Measurements from ENCODE around the gene NRAS. TPM values are rescaled to one million over a fixed set of nuclear protein-coding genes. Genes with fewer than 3 reads are reported as not detected.

Gene NRAS
- total RNA-seq, 2 experiments from 2014 or later, result 53.4 to 54.1 TPM

- peaks cover 76% of the 10 kb centered on the region for H3K36me3 Mint-ChIP-seq (ENCODE audit: low read depth)
- ChIA-PET POLR2A (interaction anchor here (0.6 to 2.0 kb wide), 6 partner anchors 25 to 374 kb away, joined by 3 to 8 read pairs (median 4); partner anchors contain the start of genes CSDE1 and TRIM33), CTCF (interaction anchor here (0.9 kb wide), 1 partner anchor 374 kb away, joined by 3 read pairs; no protein-coding TSS in a partner anchor)
- H3K4me3 Mint-ChIP-seq, result no peak overlapping the region
- H3K9me3 Mint-ChIP-seq, result no peaks in the 10 kb centered on the region
- no peaks in the 10 kb centered on the region for H3K27me3 Mint-ChIP-seq
- H3K27ac Mint-ChIP-seq, result peak overlapping the region; percentile 2
- peaks cover 24% of the 10 kb centered on the region for H3K4me1 Mint-ChIP-seq
- no peak for DNase-seq
Measured at GRCh38 chr1:114719424-114719787, 2.8 kb upstream of the NRAS start.

DNA sequence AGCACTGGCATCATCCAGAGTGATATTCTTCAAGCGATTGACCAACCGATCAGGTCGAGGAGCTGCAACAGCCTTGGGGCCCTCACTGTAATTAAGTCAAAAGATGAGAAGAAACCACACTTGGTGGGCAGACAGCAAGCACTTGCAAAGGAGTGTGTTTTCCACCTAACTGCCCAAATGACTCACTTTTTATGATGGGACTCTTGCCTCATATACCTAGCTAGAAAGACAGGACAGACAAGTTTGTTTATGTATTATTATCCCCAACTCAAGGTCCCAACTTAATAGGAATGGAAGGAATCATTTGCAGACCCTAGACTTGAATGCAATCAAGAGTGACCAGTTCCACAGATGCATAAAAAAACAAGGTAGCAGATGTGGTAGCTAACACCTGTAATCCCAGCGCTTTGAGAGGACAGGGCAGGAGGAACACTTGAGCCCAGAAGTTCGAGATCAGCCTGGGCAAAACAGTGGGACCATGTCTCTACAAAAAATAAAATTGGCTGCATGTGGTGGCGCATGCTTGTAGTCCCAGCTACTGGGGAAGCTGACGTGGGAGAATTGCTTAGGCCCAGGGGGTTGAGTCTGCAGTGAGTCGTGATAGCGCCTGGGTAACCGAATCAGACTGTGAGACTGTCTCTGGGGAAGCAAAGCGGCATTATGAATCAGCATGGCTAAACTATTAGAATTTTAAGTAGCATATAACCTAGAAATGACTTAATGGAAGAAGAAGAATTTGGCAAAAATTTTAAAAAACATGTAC lies 2.3 kb upstream of the NRAS start:
- POLR2A ChIA-PET, result interaction anchor here (1.2 to 1.5 kb wide), 3 partner anchors 37 to 208 kb away, joined by 3 to 6 read pairs (median 4); partner anchors contain the start of genes CSDE1 and TRIM33
- H3K27ac Mint-ChIP-seq, result peak overlapping the region; percentile 2

GRCh38 chr1:114715952-114716303 lies 643 bp downstream of the NRAS start:
- H3K27me3 Mint-ChIP-seq, result no peaks in the 10 kb centered on the region
- DNase-seq, result no peak

More for the DNA sequence above, 2.3 kb upstream of the NRAS start:
- no peaks in the 10 kb centered on the region for H3K9me3 Mint-ChIP-seq
- CTCF ChIA-PET, result interaction anchor here (0.9 kb wide), 1 partner anchor 373 kb away, joined by 3 read pairs; no protein-coding TSS in a partner anchor
- H3K4me3 Mint-ChIP-seq, result no peak overlapping the region
- H3K27me3 Mint-ChIP-seq, result no peaks in the 10 kb centered on the region
- peaks cover 77% of the 10 kb centered on the region for H3K36me3 Mint-ChIP-seq (ENCODE audit: low read depth)
- DNase-seq, result no peak
- H3K4me1 Mint-ChIP-seq, result peaks cover 26% of the 10 kb centered on the region

GRCh38 chr1:114712977-114713376 lies 3.6 kb downstream of the NRAS start:
- peaks cover 57% of the 10 kb centered on the region for H3K36me3 Mint-ChIP-seq (ENCODE audit: low read depth)
- CTCF ChIA-PET, result no interaction called here
- POLR2A ChIA-PET, result interaction anchor here (0.9 kb wide), 1 partner anchor 42 kb away, joined by 3 read pairs; no protein-coding TSS in a partner anchor
- H3K9me3 Mint-ChIP-seq, result no peaks in the 10 kb centered on the region
- H3K4me3 Mint-ChIP-seq, result no peak overlapping the region
- DNase-seq, result no peak
- H3K4me1 Mint-ChIP-seq, result peaks cover 28% of the 10 kb centered on the region
- H3K27ac Mint-ChIP-seq, result no peak overlapping the region
- no peaks in the 10 kb centered on the region for H3K27me3 Mint-ChIP-seq

More at GRCh38 chr1:114715952-114716303, 643 bp downstream of the NRAS start:
- peaks cover 68% of the 10 kb centered on the region for H3K36me3 Mint-ChIP-seq (ENCODE audit: low read depth)
- H3K4me3 Mint-ChIP-seq, result peak overlapping the region; percentile 97
- no peaks in the 10 kb centered on the region for H3K9me3 Mint-ChIP-seq
- H3K27ac Mint-ChIP-seq, result peak overlapping the region; percentile 98
- ChIA-PET CTCF (interaction anchor here (0.5 to 2.4 kb wide), 9 partner anchors 15 to 737 kb away, joined by 3 to 7 read pairs (median 4); partner anchors contain the start of genes CSDE1, DENND2C, OLFML3 and SIKE1), POLR2A (interaction anchor here (0.6 to 3.1 kb wide), 17 partner anchors 10 to 786 kb away, joined by 3 to 40 read pairs (median 5); partner anchors contain the start of genes CSDE1, DENND2C, HIPK1 and SIKE1)
- peaks cover 26% of the 10 kb centered on the region for H3K4me1 Mint-ChIP-seq

DNA sequence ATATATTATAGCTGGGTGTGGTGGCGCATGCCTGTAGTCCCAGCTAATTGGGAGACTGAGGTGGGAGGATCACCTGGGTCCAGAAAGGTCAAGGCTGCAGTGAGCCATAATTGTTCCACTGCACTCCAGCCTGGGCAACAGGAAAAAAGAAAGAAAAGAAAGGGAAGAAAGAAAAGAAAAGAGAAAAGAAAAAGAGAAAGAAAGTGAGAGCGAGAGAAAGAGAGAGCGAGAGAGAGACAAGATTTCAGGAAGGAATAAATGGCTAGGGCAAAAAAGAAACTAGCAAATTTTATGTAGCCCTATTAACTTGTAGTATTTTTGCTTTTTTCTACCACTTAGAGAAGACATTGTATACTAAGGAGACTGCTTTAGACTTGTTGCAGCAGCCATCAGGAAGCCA lies 6.2 kb downstream of the NRAS start:
- Mint-ChIP-seq H3K27me3 (no peaks in the 10 kb centered on the region), H3K4me3 (no peak overlapping the region), H3K36me3 (ENCODE audit: low read depth) (peaks cover 58% of the 10 kb centered on the region), H3K9me3 (no peaks in the 10 kb centered on the region), H3K27ac (no peak overlapping the region), H3K4me1 (peaks cover 14% of the 10 kb centered on the region)
- CTCF ChIA-PET, result no interaction called here
- POLR2A ChIA-PET, result no interaction called here
- no peak for DNase-seq

GRCh38 chr1:114707604-114708003 lies 9.0 kb downstream of the NRAS start:
- H3K9me3 Mint-ChIP-seq, result no peaks in the 10 kb centered on the region
- H3K27ac Mint-ChIP-seq, result no peak overlapping the region
- no peaks in the 10 kb centered on the region for H3K27me3 Mint-ChIP-seq
- DNase-seq, result no peak
- POLR2A ChIA-PET, result interaction anchor here (2.8 kb wide), 1 partner anchor 8 kb away, joined by 8 read pairs; no protein-coding TSS in a partner anchor
- peaks cover 2% of the 10 kb centered on the region for H3K4me1 Mint-ChIP-seq
- H3K36me3 Mint-ChIP-seq (ENCODE audit: low read depth), result peaks cover 44% of the 10 kb centered on the region
- CTCF ChIA-PET, result no interaction called here
- H3K4me3 Mint-ChIP-seq, result no peak overlapping the region

DNA sequence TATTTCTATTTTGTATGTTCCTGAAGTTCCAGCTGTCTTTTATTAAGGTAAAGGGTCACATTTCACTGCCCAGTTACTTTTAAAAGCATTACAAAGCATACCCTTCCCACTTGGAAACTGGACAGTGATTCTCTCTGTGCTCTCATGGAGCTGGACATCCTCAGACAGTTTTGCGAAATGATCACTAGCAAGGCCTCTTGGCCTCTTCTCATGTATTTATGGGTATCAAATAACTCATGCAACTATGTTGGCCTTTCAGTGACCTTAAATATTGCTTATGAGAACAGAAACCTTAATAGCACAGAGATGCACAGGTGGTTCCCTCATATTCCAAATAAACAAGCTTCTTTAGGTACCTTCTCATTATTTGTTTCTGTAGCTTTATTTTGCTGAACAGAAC lies 13.3 kb downstream of the NRAS start:
- DNase-seq, result no peak
- POLR2A ChIA-PET, result interaction anchor here (0.6 kb wide), 1 partner anchor 751 kb away, joined by 3 read pairs; no protein-coding TSS in a partner anchor
- Mint-ChIP-seq H3K27ac (no peak overlapping the region), H3K4me3 (no peak overlapping the region), H3K36me3 (ENCODE audit: low read depth) (peaks cover 22% of the 10 kb centered on the region), H3K9me3 (no peaks in the 10 kb centered on the region), H3K27me3 (peaks cover under 1% of the 10 kb centered on the region), H3K4me1 (peaks cover 4% of the 10 kb centered on the region)
- CTCF ChIA-PET, result interaction anchor here (1.4 kb wide), 1 partner anchor 356 kb away, joined by 3 read pairs; no protein-coding TSS in a partner anchor

DNA sequence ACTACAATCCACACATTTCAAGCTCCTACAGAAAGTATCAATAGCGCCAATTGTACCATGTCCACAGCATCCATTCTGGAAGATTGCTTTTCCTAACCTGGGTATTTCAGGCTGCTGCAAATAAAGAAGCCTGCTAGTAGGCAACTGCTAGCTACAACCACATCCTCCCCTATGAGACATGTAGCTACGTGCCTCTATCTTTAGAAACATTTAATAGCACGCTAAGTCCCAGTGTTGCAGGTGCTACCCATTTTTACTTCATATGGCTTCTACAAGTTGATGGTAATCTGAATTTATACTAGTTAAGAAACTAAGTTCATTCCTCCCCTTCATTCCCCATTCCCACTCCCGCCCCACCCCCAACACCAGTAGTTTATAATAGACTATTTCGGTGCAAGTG lies 13.8 kb downstream of the NRAS start:
- CTCF ChIA-PET, result interaction anchor here (1.4 kb wide), 1 partner anchor 356 kb away, joined by 3 read pairs; no protein-coding TSS in a partner anchor
- DNase-seq, result no peak
- Mint-ChIP-seq H3K4me3 (no peak overlapping the region), H3K4me1 (peaks cover 4% of the 10 kb centered on the region), H3K27me3 (peaks cover 2% of the 10 kb centered on the region), H3K27ac (no peak overlapping the region), H3K36me3 (ENCODE audit: low read depth) (peaks cover 18% of the 10 kb centered on the region), H3K9me3 (no peaks in the 10 kb centered on the region)
- POLR2A ChIA-PET, result no interaction called here

DNA sequence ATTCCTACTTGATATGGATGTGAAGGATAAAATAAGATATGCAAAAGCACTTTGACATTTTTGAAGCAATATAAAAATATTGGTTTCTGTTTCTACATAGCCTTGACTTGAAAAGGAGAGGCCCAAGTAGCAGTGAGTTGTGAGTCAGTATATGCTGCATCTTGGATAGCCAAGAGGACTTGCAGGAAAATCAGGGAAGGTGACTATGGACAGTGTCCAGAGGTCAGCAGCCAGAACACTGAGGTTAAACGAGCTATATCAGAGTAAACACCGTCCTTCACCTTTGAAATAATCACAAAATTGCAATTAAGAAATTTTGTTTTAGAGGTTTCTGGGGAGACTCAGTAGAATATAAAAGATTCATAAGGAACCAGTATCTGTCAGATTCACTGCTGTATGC lies 14.6 kb downstream of the NRAS start:
- H3K9me3 Mint-ChIP-seq, result no peaks in the 10 kb centered on the region
- H3K4me3 Mint-ChIP-seq, result no peak overlapping the region
- DNase-seq, result no peak
- peaks cover 4% of the 10 kb centered on the region for H3K4me1 Mint-ChIP-seq
- peaks cover 5% of the 10 kb centered on the region for H3K27me3 Mint-ChIP-seq
- no peak overlapping the region for H3K27ac Mint-ChIP-seq
- ChIA-PET POLR2A (no interaction called here), CTCF (interaction anchor here (1.4 kb wide), 1 partner anchor 355 kb away, joined by 3 read pairs; no protein-coding TSS in a partner anchor)
- peaks cover 10% of the 10 kb centered on the region for H3K36me3 Mint-ChIP-seq (ENCODE audit: low read depth)

GRCh38 chr1:114700036-114700600 lies 16.5 kb downstream of the NRAS start:
- Mint-ChIP-seq H3K27ac (no peak overlapping the region), H3K27me3 (peaks cover 14% of the 10 kb centered on the region), H3K4me1 (peaks cover 4% of the 10 kb centered on the region), H3K36me3 (ENCODE audit: low read depth) (no peaks in the 10 kb centered on the region), H3K9me3 (no peaks in the 10 kb centered on the region), H3K4me3 (no peak overlapping the region)
- DNase-seq, result no peak
- ChIA-PET CTCF (interaction anchor here (1.2 kb wide), 1 partner anchor 16 kb away, joined by 4 read pairs; no protein-coding TSS in a partner anchor), POLR2A (no interaction called here)

DNA sequence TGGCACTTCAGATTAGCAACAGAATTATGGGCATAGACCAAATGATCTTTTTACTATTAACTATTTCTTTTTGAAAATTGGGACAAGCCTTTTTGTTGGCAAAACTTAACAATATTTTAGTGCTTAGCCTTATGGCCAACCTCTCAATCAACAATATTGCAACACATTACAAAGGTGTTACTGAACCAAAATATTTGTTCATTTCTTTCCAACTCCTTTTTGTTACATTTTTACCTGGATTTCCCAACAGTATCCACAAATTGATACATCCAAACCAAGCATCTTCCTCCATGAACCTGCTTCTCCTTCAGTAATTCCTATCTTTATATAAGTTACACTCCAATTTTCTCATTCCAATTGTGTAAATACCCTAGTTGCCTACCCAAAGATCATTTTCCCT lies 19.8 kb downstream of the NRAS start:
- Mint-ChIP-seq H3K36me3 (ENCODE audit: low read depth) (no peaks in the 10 kb centered on the region), H3K27ac (no peak overlapping the region), H3K4me3 (no peak overlapping the region), H3K4me1 (peaks cover 4% of the 10 kb centered on the region), H3K9me3 (no peaks in the 10 kb centered on the region), H3K27me3 (peaks cover 14% of the 10 kb centered on the region)
- no peak for DNase-seq
- ChIA-PET CTCF (no interaction called here), POLR2A (no interaction called here)

GRCh38 chr1:114695430-114696058 lies 21.0 kb downstream of the NRAS start, which contains the start of gene AMPD1:
Gene AMPD1, minus strand, starts transcription at chr1:114695546. Its CDS starts 75 bp downstream, at chr1:114695471.
- ChIA-PET POLR2A (no interaction called here), CTCF (no interaction called here)
- no peak within 1 kb of the TSS for H3K27ac Mint-ChIP-seq
- no peak for DNase-seq
- no peak within 1 kb of the TSS for H3K4me3 Mint-ChIP-seq
- H3K27me3 Mint-ChIP-seq, result peaks cover 14% of the 10 kb centered on the region
- H3K36me3 Mint-ChIP-seq (ENCODE audit: low read depth), result no peaks in the 10 kb centered on the region
- no peaks in the 10 kb centered on the region for H3K9me3 Mint-ChIP-seq
- peaks cover 4% of the 10 kb centered on the region for H3K4me1 Mint-ChIP-seq

Data from activated CD4-positive, alpha-beta memory T cell treated with anti-CD3 and anti-CD28 coated beads, Interleukin-2, amount 10 ng/mL, durations not matched to agents 7 days and 5 days (primary cell).